H1 (cell line): ENCODE data around the gene FRMD5. TPM values are rescaled to one million over a fixed set of nuclear protein-coding genes. Genes with fewer than 3 reads are reported as not detected.

ENCODE experiments used
- CTCF ChIA-PET: fragments of 300-600 bp; sonication (Branson Sonifier 250); formaldehyde crosslinking; loops from one replicate; lab custom pipeline; 2021; ENCODE audit not compliant: partially characterized antibody; lab: Charles Lee
- POLR2A ChIA-PET: fragments of 300-600 bp; sonication (Branson Sonifier 250); formaldehyde crosslinking; loops from one replicate; lab custom pipeline; 2021; ENCODE audit warnings: inconsistent platforms; ENCODE audit not compliant: partially characterized antibody; lab: Charles Lee
- DNase-seq, 2 experiments: peaks; one replicate each; pipeline versions ENCODE4 v3.0.0 to v3.0.0-alpha.2; 2010 to 2022; ENCODE audit warnings: low spot score in 2 of 2, low read depth in 1 of 2, mixed read lengths in 1 of 2
- FAIRE-seq: peaks from 2 replicates; lab custom pipeline; 2011; peaks lifted over from hg19 to GRCh38; lab: Jason Lieb, UNC
- H2AFZ ChIP-seq: 2 replicates; pipeline ENCODE4 v1.8.1; 2012; ENCODE audit warnings: low read length, inconsistent platforms
- H2AK5ac ChIP-seq: 2 replicates; pipeline ENCODE4 v1.6.1; 2013; ENCODE audit warnings: low read depth, low read length
- H2BK120ac ChIP-seq: replicated peaks from 2 replicates; pipeline ENCODE3; 2013; ENCODE audit warnings: low read depth, low read length, inconsistent platforms
- H2BK12ac ChIP-seq: 2 replicates; pipeline ENCODE4 v1.6.1; 2013; ENCODE audit warnings: low read depth, low read length
- H2BK15ac ChIP-seq: 2 replicates; pipeline ENCODE4 v1.6.1; 2013; ENCODE audit warnings: low read length
- H2BK20ac ChIP-seq: 2 replicates; pipeline ENCODE4 v1.6.1; 2013; ENCODE audit warnings: low read length
- H2BK5ac ChIP-seq: 2 replicates; pipeline ENCODE4 v1.6.1; 2013; ENCODE audit warnings: low read depth, low read length
- H3K14ac ChIP-seq: 2 replicates; pipeline ENCODE4 v1.6.1; 2013; ENCODE audit warnings: inconsistent platforms; ENCODE audit not compliant: insufficient read length
- H3K18ac ChIP-seq: 2 replicates; pipeline ENCODE4 v1.6.1; 2013; ENCODE audit warnings: low read length; ENCODE audit errors: extremely low read depth
- H3K23ac ChIP-seq: 2 replicates; pipeline ENCODE4 v1.6.1; 2013; ENCODE audit warnings: inconsistent platforms; ENCODE audit not compliant: insufficient read length
- H3K23me2 ChIP-seq: 2 replicates; pipeline ENCODE4 v1.6.1; 2013; ENCODE audit warnings: low read depth, low read length
- H3K27ac ChIP-seq: 2 replicates; pipeline ENCODE4 v1.6.1; 2011; ENCODE audit warnings: low read depth, low read length, inconsistent platforms
- H3K27me3 ChIP-seq, 4 experiments: replicated peaks in 1 of 4; 1 replicate in 1 of 4; 2 replicates in 3 of 4; pipeline versions ENCODE4 v1.6.1 to v1.8.1; 2011 to 2013; ENCODE audit warnings: low read length in 3 of 4, mild to moderate bottlenecking in 3 of 4, inconsistent platforms in 2 of 4, mixed read lengths in 2 of 4, moderate library complexity in 1 of 4; ENCODE audit not compliant: control insufficient read depth in 3 of 4, insufficient read depth in 3 of 4; ENCODE audit errors: extremely low read depth in 1 of 4
- H3K36me3 ChIP-seq, 4 experiments: 2 replicates each; pipeline versions ENCODE4 v1.6.1 to v1.8.1; 2011 to 2013; ENCODE audit warnings: mild to moderate bottlenecking in 4 of 4, low read length in 3 of 4, moderate library complexity in 2 of 4, control low read depth in 1 of 4, inconsistent platforms in 1 of 4; ENCODE audit not compliant: insufficient read depth in 4 of 4, control insufficient read depth in 2 of 4
- H3K4ac ChIP-seq: replicated peaks from 2 replicates; pipeline ENCODE3; 2013; ENCODE audit warnings: low read length, low read depth, mixed read lengths, inconsistent platforms; ENCODE audit not compliant: insufficient read length
- H3K4me1 ChIP-seq, 4 experiments: replicated peaks in 1 of 4; 1 replicate in 1 of 4; 2 replicates in 3 of 4; pipeline versions ENCODE4 v1.6.1 to v1.8.1; 2011 to 2013; ENCODE audit warnings: low read length in 3 of 4, inconsistent platforms in 2 of 4, mixed read lengths in 1 of 4; ENCODE audit not compliant: insufficient read depth in 4 of 4, control insufficient read depth in 3 of 4
- H3K4me2 ChIP-seq, 2 experiments: 2 replicates each; pipeline versions ENCODE4 v1.6.1 to v1.8.1; 2011 to 2013; ENCODE audit warnings: low read depth in 2 of 2, low read length in 2 of 2, control low read depth in 1 of 2, inconsistent platforms in 1 of 2, mild to moderate bottlenecking in 1 of 2; ENCODE audit not compliant: insufficient read depth in 1 of 2
- H3K4me3 ChIP-seq, 4 experiments: fragments of 200-600, 300-600 bp in 1 of 4; sonication (generic), shearing (Covaris generic), sonication (Bioruptor Twin) in 1 of 4; 2 replicates each; pipeline versions ENCODE4 v1.5.1 to v1.8.1; 2011 to 2016; ENCODE audit warnings: low read length in 4 of 4, low read depth in 3 of 4, control low read depth in 2 of 4, inconsistent platforms in 2 of 4, mild to moderate bottlenecking in 2 of 4, mixed read lengths in 1 of 4, moderate library complexity in 1 of 4; ENCODE audit not compliant: insufficient read depth in 2 of 4; ENCODE audit errors: extremely low read depth in 1 of 4
- H3K56ac ChIP-seq: replicated peaks from 2 replicates; pipeline ENCODE3; 2013; ENCODE audit warnings: low read depth, mild to moderate bottlenecking, mixed read lengths, low read length, inconsistent platforms; ENCODE audit not compliant: insufficient read length
- H3K79me1 ChIP-seq: 2 replicates; pipeline ENCODE4 v1.6.1; 2013; ENCODE audit warnings: low read depth, low read length, control low read depth
- H3K79me2 ChIP-seq, 2 experiments: 2 replicates each; pipeline versions ENCODE4 v1.6.1 to v1.8.1; 2012 to 2013; ENCODE audit warnings: low read length in 2 of 2, mild to moderate bottlenecking in 2 of 2, inconsistent platforms in 1 of 2; ENCODE audit not compliant: insufficient read depth in 2 of 2, control insufficient read depth in 1 of 2
- H3K9ac ChIP-seq, 4 experiments: replicated peaks in 1 of 4; 1 replicate in 1 of 4; 2 replicates in 3 of 4; pipeline versions ENCODE4 v1.6.1 to v1.8.1; 2011 to 2013; ENCODE audit warnings: low read depth in 3 of 4, low read length in 3 of 4, control low read depth in 2 of 4, mild to moderate bottlenecking in 2 of 4, moderate library complexity in 2 of 4, inconsistent platforms in 1 of 4; ENCODE audit errors: extremely low read depth in 1 of 4
- H3K9me3 ChIP-seq, 2 experiments: 2 replicates each; pipeline versions ENCODE4 v1.6.1 to v1.8.1; 2012 to 2013; ENCODE audit warnings: mild to moderate bottlenecking in 2 of 2, moderate library complexity in 2 of 2, control low read depth in 1 of 2, inconsistent platforms in 1 of 2, low read depth in 1 of 2, low read length in 1 of 2, mixed read lengths in 1 of 2; ENCODE audit not compliant: insufficient read depth in 2 of 2
- H4K20me1 ChIP-seq, 2 experiments: replicated peaks in 1 of 2; 2 replicates each; pipeline versions ENCODE3 to v1.8.1; 2011 to 2013; ENCODE audit warnings: inconsistent platforms in 2 of 2, low read length in 2 of 2, mild to moderate bottlenecking in 1 of 2; ENCODE audit not compliant: insufficient read depth in 2 of 2, control insufficient read depth in 1 of 2
- H4K5ac ChIP-seq: 2 replicates; pipeline ENCODE4 v1.6.1; 2013; ENCODE audit warnings: low read length, low read depth, mixed read lengths, inconsistent platforms; ENCODE audit not compliant: insufficient read length
- H4K8ac ChIP-seq: 2 replicates; pipeline ENCODE4 v1.8.0; 2013; ENCODE audit warnings: mild to moderate bottlenecking, moderate library complexity, low read length, inconsistent platforms; ENCODE audit not compliant: insufficient read depth; ENCODE audit errors: extremely low read depth
- H4K91ac ChIP-seq: replicated peaks from 2 replicates; pipeline ENCODE3; 2013; ENCODE audit warnings: low read length, mixed read lengths, inconsistent platforms; ENCODE audit not compliant: insufficient read length
- CBX8 ChIP-seq: fragments of 300-800, 300-1000 bp; sonication (generic); IDR thresholded peaks from 2 replicates; pipeline ENCODE4 v1.7.1; 2016; ENCODE audit warnings: low read depth, low read length, borderline replicate concordance
- CHD2 ChIP-seq: IDR thresholded peaks from 2 replicates; pipeline ENCODE4 v1.6.1; 2012; ENCODE audit warnings: low read length, improper control_type of control experiment
- JUND ChIP-seq: IDR thresholded peaks from 2 replicates; pipeline ENCODE4 v1.6.1; 2011; ENCODE audit warnings: mild to moderate bottlenecking, improper control_type of control experiment, low read length
- MAX ChIP-seq: IDR thresholded peaks from 2 replicates; pipeline ENCODE4 v1.6.1; 2012; ENCODE audit warnings: inconsistent platforms
- PHF8 ChIP-seq: fragments of 200-600 bp; sonication (generic); conservative IDR thresholded peaks from 2 replicates; pipeline ENCODE4 v1.7.1; 2012; ENCODE audit warnings: low read depth, mild to moderate bottlenecking, inconsistent platforms, low read length, moderate library complexity
- SIN3A ChIP-seq, 2 experiments: IDR thresholded peaks in 1 of 2; conservative IDR thresholded peaks in 1 of 2; 2 replicates each; pipeline ENCODE4 v1.6.1; 2011 to 2012; ENCODE audit warnings: low read length in 2 of 2, improper control_type of control experiment in 1 of 2, low read depth in 1 of 2, mild to moderate bottlenecking in 1 of 2
- SP1 ChIP-seq: IDR thresholded peaks from 2 replicates; pipeline ENCODE4 v1.6.1; 2011; ENCODE audit warnings: low read depth, low read length
- SP2 ChIP-seq: IDR thresholded peaks from 2 replicates; pipeline ENCODE4 v1.6.1; 2012; ENCODE audit warnings: mild to moderate bottlenecking, low read length, inconsistent platforms
- TAF7 ChIP-seq: optimal IDR thresholded peaks from 2 replicates; pipeline ENCODE3; 2011; ENCODE audit warnings: low read depth, mild to moderate bottlenecking, inconsistent platforms, low read length, moderate library complexity, borderline replicate concordance
- TCF12 ChIP-seq: IDR thresholded peaks from 2 replicates; pipeline ENCODE4 v1.6.1; 2011; ENCODE audit warnings: low read depth, mild to moderate bottlenecking, low read length
- ZNF274 ChIP-seq: IDR thresholded peaks from 2 replicates; pipeline ENCODE4 v1.7.0; 2012; ENCODE audit warnings: low read length, borderline replicate concordance; ENCODE audit errors: extremely low read depth
- WGBS, 2 experiments: shearing (Covaris generic) in 1 of 2; methylation state at CpG; one replicate each; pipeline versions ENCODE4 v1.1.6 to v1.1.7; 2013 to 2015; ENCODE audit warnings: low lambda C conversion rate in 2 of 2, mixed read lengths in 2 of 2, inconsistent platforms in 1 of 2, low coverage in 1 of 2, missing lambda C conversion rate in 1 of 2; ENCODE audit not compliant: insufficient replicate concordance in 2 of 2, insufficient coverage in 1 of 2, insufficient read length in 1 of 2; ENCODE audit errors: extremely low coverage in 1 of 2, missing lambda C conversion rate in 1 of 2; 5-methylcytosine and 5-hydroxymethylcytosine counted together
- polyA plus RNA-seq, 7 experiments: library from polyadenylated mRNA; depleted of rRNA in 3 of 7; stranded (reverse) in 5 of 7; unstranded in 2 of 7; fragments of >200 nt in 5 of 7; fragments of 200-250 nt in 2 of 7; gene quantifications; 1 replicate in 5 of 7; 2 replicates in 1 of 7; 4 replicates in 1 of 7; pipeline versions ENCODE4 v1.2.1 to v1.2.3, GENCODE V29; 2011 to 2013; ENCODE audit warnings: missing spikeins in 2 of 7, mixed read lengths in 2 of 7
- total RNA-seq: library from RNA; stranded (reverse); fragmentation: NEBNext Ultra II Directional; extraction: Animal tissue kit (Norgen Biotek cat#: 25700); gene quantifications from 2 replicates; pipeline ENCODE4 v1.2.1, GENCODE V29; 2021

Gene FRMD5
- total and polyA plus RNA-seq, 2 of the 8 experiments (the other 6 are each of a cell fraction or from before 2014, with no cell fraction given) = 10.1 to 12.6 TPM

- H3K4ac ChIP-seq = no peak overlapping the region
- no peak overlapping the region for H3K14ac ChIP-seq
- H3K79me1 ChIP-seq = no peaks in the 10 kb centered on the region
- no peak overlapping the region for H4K5ac ChIP-seq
- no peak overlapping the region for H2BK120ac ChIP-seq
- H4K20me1 ChIP-seq = no peaks in the 10 kb centered on the region
- no peaks in the 10 kb centered on the region for H3K27me3 ChIP-seq
- H3K18ac ChIP-seq = no peak overlapping the region
- no peak overlapping the region for H3K4me3 ChIP-seq
- POLR2A ChIA-PET = interaction anchor here (1.0 to 1.4 kb wide), 3 partner anchors 9 to 370 kb away, joined by 4 to 5 read pairs (median 4); partner anchors contain the start of gene GOLM2
- no peak overlapping the region for H3K27ac ChIP-seq
- no peak overlapping the region for H2BK20ac ChIP-seq
- no peak overlapping the region for H3K56ac ChIP-seq
- H3K9me3 ChIP-seq = no peaks in the 10 kb centered on the region
- H2AK5ac ChIP-seq = no peak overlapping the region
- no peak overlapping the region for H2BK5ac ChIP-seq
- DNase-seq = no peak
- no peak overlapping the region for H3K4me2 ChIP-seq
- H3K9ac ChIP-seq = no peak overlapping the region
- H2BK12ac ChIP-seq = no peak overlapping the region
- CTCF ChIA-PET = interaction anchor here (0.8 to 2.0 kb wide), 4 partner anchors 14 to 147 kb away, joined by 3 to 6 read pairs (median 4); no protein-coding TSS in a partner anchor
- WGBS, 2 experiments = 92% methylated on average over 6 of the region's 6 CpGs; no CpG with 5 or more reads in 1 of the 2 experiments
- no peak overlapping the region for H2BK15ac ChIP-seq
- FAIRE-seq = no peak
- H3K23me2 ChIP-seq = no peaks in the 10 kb centered on the region; the same call in 1 of the 2 replicates
- no peaks in the 10 kb centered on the region for H3K36me3 ChIP-seq
- H3K4me1 ChIP-seq = peaks cover 5 to 11% (median 7%) of the 10 kb centered on the region in 4 experiments
- H4K91ac ChIP-seq = no peak overlapping the region
- no peak overlapping the region for H3K23ac ChIP-seq
- H4K8ac ChIP-seq = no peak overlapping the region
- no peak overlapping the region for H2AFZ ChIP-seq
- no peaks in the 10 kb centered on the region for H3K79me2 ChIP-seq
- no peak for TF ChIP-seq SP2
- TF ChIP-seq PHF8 = no peak
- TF ChIP-seq TAF7 = no peak
- TF ChIP-seq SIN3A (conservative IDR thresholded peaks at IDR 0.05 in 1 of 2, IDR thresholded peaks at IDR 0.05 in 1 of 2; ENCODE audit: low read depth in 1 of 2, low read length in 2 of 2) = no peak
- TF ChIP-seq SP1 = no peak
- no peak for TF ChIP-seq MAX
- TF ChIP-seq CHD2 = no peak
- TF ChIP-seq CBX8 = no peak
- TF ChIP-seq ZNF274 = no peak
- no peak for TF ChIP-seq JUND
- TF ChIP-seq TCF12 = no peak
Measured at GRCh38 chr15:43918717-43919116, 276.4 kb downstream of the FRMD5 start.
